Left ventricle myocardium superior (tissue), 1 donor: Measurements from ENCODE around the gene ERBB4. TPM values are rescaled to one million over a fixed set of nuclear protein-coding genes. Genes with fewer than 3 reads are reported as not detected.

Source experiments
- ATAC-seq: fragments of 200-7000 bp; cut with Tn5 transposase; one replicate; pipeline ENCODE4 v1.9.1; 2020; ENCODE audit warnings: mild to moderate bottlenecking, moderate library complexity
- DNase-seq: peaks from one replicate; pipeline ENCODE4 v3.0.0-alpha.2; 2020
- intact Hi-C: fragments of 100-400 bp; cut with micrococcal nuclease; formaldehyde crosslinking; loops from one replicate; pipeline ENCODE4 v1.11.0; 2022
- total RNA-seq: library from RNA; stranded (reverse); fragmentation: NEBNext Ultra II Directional; extraction: Animal tissue kit (Norgen Biotek cat#: 25700); gene quantifications from one replicate; pipeline ENCODE4 v1.2.1, GENCODE V29; 2021
- donor health status: DM: no; HTN: yes; CAD: no; lungs with severe emphysema.

ERBB4 gene
- total RNA-seq, 1 donor from 2014 or later: 17.9 TPM

DNA sequence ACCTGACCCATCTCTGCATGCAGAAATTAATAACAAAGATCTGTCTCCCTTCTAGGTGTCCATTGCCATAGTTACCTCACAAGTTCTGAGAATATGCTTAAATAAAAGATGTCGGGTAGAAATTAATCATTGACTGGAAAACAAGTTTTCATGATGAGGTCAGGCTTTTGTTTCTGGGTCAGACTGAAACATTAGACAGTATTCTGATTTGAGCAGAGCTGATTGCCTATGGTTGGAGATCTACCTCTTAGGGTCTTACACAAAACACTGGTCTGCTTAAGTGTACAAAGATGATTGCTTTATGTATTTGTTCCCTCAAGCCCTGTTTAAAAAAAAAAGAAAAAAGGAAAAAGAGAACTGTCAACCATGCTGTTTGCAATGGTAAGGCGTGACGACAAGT lies 1025.8 kb downstream of the ERBB4 start:
- intact Hi-C loops: no loop called here
- DNase-seq (no peak), ATAC-seq (no peak)

DNA sequence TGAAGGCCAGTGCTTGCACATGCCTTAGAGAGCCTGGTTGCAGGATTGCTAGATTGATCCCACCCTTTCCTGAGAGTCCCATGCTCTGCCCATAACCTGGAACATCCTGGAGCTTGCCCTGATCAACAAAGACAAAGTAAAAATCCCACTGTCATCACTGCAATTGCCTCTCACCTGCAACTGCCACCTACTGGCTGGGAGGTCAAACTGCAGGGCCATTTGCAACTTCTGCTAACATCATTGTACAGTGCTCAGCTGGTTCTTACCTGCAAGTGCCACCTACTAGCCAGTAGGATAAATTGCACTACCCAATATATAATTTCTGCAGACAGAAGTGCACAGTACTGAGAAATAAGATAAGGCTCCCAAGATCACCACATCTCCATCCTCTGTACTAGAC lies 1034.7 kb downstream of the ERBB4 start:
- no peak for DNase-seq
- ATAC-seq: no peak
- intact Hi-C loops: no loop called here

DNA sequence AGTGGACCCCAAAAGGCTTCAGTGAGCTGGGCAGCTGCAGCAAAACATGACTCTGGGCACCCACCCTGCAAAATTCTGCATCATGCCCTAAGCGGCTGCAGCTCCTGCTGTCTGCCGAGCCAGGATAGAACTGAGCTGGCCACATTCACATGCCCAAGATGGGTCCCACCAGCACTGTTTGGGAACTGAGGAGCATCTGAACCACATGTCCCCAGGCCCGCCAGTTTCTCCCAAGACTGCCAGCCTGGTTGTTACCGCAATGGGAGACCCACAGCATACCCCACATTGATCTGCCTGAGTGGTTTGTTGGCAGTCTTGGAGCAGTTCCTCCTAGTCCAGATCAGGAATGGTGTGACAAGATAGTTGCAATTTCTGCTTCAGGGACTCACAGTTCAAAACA lies 1035.4 kb downstream of the ERBB4 start:
- no peak for ATAC-seq
- intact Hi-C loops: no loop called here
- DNase-seq: no peak

GRCh38 chr2:211498551-211499205 lies 1039.9 kb downstream of the ERBB4 start:
- DNase-seq: no peak
- intact Hi-C loops: no loop called here
- ATAC-seq: no peak

GRCh38 chr2:211495339-211495738 lies 1043.3 kb downstream of the ERBB4 start:
- intact Hi-C loops: no loop called here
- ATAC-seq: no peak
- DNase-seq: no peak

DNA sequence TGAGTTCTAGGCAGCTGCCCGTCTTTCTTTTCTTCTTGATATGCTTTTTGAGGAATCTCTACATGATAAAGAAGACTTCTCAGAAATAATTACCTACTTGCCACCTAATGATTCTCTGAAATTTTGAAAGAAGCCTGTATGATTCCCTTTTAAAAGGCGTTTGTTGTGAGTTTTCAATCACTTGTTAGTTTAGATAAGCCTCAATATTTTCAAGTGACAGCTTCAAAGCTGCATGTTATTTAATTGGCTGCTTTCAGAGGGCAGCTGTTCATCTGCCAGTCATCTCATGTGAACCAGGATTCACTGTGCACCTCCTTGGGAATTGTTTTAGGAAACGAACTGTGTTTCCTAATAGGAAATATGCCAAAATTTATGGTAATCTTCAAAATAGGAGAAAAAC lies 1044.1 kb downstream of the ERBB4 start:
- intact Hi-C loops: no loop called here
- ATAC-seq (no peak), DNase-seq (no peak)

- no peak for ATAC-seq
- intact Hi-C loops: no loop called here
- DNase-seq: no peak
Measured at GRCh38 chr2:211494085-211494484, 1044.5 kb downstream of the ERBB4 start.

GRCh38 chr2:211487733-211488132 lies 1050.9 kb downstream of the ERBB4 start:
- no peak for DNase-seq
- ATAC-seq: no peak
- intact Hi-C loops: no loop called here

- intact Hi-C loops: no loop called here
- DNase-seq (no peak), ATAC-seq (no peak)
Measured at GRCh38 chr2:211479536-211480150, 1059.0 kb downstream of the ERBB4 start.

DNA sequence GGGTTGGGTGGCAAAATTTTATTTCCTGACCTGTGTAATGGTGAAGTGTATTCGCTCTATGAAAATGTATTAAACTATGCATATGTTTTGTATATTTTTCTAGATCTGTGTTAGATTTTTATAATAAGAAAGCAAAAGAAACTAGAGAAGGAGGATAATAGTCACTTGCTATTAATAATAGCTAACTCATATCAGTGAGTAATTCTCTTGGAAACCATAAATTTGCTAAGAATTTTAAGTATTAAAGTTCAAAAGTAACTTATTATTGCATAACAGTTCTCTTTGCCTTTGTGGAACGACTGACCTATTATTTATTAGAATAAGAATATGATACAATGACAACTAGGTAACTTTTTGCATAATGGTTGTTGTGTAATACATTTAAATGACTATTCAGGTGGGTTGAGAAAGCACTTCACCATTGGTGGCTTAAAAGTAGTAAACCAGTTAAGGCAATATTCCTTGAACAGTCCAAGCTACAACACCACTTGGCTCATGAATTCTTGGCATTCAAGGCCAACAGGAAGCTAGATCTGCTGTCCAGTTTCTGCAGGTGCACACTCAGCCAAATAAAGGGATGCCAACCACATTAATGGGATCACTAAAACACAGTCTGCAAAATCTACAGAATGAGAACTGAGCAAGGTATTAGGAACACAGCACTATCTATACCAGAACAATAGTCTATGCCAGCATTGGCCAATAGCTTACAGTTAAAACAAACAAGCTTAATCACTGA lies 1060.9 kb downstream of the ERBB4 start:
- ATAC-seq (no peak), DNase-seq (no peak)
- intact Hi-C loops: no loop called here

- intact Hi-C loops: no loop called here
- ATAC-seq (no peak), DNase-seq (no peak)
Measured at GRCh38 chr2:211473116-211473515, 1065.5 kb downstream of the ERBB4 start.

GRCh38 chr2:211469664-211470059 lies 1068.9 kb downstream of the ERBB4 start:
- no peak for ATAC-seq
- no peak for DNase-seq
- intact Hi-C loops: no loop called here

DNA sequence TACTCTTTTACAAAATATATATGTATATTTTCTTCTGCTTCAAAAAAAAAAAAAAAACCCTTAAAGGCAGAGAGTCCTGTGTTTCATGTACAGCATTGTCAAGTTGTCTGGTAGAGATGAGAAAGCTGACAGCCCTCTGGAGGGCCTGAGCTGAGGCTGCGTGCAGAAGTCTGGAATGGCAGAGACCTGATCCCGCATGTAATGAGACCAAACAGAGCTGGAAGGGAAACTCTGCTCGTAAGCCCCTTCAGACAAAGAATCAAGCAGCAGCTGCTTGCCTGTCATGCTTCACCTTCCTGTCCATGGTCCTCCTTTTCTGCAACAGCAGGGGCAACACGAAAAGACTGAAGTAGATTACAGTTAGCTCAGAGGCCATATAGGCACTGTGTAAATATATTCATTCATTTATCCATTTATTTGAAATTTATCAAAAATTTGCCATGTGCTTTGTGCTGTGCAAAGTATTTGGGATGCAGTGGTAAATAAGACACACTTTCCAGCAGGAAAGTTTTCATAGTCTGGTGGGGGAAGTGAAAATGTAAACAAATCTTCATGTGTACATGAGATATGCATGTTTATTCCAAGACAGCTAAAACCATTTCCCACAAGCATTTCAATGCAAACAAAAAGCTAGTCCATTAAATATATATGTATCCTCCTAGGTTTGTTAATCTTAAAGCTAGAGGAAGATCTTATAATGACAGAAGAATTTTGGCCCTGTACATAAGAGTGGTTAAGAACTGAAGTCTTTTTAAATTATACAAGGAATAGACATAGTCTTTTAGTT lies 1069.5 kb downstream of the ERBB4 start:
- intact Hi-C loops: no loop called here
- DNase-seq (no peak), ATAC-seq (no peak)

GRCh38 chr2:211468217-211468616 lies 1070.4 kb downstream of the ERBB4 start:
- intact Hi-C loops: no loop called here
- DNase-seq (no peak), ATAC-seq (no peak)

DNA sequence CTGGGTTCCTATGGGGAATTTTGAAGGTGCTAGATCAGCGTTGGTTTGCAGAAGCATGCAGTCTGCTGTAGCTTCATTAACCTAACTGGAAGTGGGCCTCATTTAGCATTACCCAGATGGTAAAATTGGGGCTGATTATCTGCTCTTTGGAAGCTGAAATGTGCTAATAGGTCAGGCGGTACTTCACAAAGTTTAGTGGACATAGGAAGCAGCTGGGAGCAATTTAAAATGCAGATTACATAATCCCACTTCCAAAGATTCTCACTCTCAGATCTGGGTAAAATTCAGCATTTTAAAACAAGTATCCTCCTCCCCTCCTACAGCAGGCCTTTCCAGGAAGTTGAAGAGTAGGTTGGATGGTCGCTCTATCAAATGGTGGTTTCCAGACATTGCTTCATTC lies 1075.2 kb downstream of the ERBB4 start:
- ATAC-seq: no peak
- DNase-seq: no peak
- intact Hi-C loops: no loop called here

GRCh38 chr2:211458974-211459373 lies 1079.6 kb downstream of the ERBB4 start:
- intact Hi-C loops: no loop called here
- ATAC-seq (no peak), DNase-seq (no peak)

DNA sequence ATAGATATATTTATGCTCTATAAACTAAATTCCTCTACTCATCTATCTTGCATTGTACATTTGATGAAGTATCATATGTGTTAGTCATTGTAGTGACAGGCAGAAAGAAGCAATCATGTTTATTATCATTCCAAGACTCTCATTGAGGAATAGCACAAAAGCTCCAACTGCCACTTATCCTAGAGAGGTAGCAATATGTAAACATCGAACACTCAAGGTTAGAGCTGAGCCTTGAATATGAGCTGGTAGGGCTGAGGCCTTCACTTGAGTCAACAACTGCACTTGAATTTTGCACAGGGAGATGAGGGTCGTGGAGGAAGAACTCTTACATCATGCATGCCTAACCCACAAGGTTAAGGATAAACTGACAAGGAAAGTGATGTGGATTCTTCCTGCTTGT lies 1081.3 kb downstream of the ERBB4 start:
- intact Hi-C loops: no loop called here
- ATAC-seq: no peak

DNA sequence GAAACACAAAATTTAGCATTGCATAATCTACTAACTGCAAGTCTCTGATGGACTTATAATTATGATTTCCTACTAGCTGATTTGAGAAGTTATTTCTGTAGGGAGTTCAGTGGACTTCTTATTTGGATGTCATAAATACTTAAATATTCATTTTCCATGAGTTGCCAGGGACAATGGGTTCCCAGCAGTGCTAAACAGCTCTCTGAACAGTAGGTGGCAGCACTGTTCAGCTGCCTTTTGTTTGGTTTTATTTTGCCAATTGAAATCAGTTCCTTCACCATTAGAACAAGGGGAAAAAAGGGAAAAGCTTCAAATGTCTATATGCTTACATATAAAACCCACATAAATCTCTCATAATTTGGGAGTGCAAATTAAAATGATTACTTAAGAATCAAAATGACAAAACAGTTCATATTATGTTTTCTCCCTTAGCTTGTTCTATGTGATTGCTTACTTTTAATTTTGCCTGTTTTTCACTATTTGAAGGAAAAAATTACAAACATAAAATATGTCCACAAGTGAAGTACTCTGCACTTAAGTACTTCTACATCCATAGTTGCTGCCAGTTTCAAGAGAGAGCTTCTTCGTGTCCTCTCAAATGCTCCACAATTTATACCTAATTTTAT lies 1083.3 kb downstream of the ERBB4 start:
- ATAC-seq (peak; percentile 48), DNase-seq (peak; percentile 23)
- intact Hi-C loops: no loop called here

More for the DNA sequence above, 1081.3 kb downstream of the ERBB4 start:
- no peak for DNase-seq

DNA sequence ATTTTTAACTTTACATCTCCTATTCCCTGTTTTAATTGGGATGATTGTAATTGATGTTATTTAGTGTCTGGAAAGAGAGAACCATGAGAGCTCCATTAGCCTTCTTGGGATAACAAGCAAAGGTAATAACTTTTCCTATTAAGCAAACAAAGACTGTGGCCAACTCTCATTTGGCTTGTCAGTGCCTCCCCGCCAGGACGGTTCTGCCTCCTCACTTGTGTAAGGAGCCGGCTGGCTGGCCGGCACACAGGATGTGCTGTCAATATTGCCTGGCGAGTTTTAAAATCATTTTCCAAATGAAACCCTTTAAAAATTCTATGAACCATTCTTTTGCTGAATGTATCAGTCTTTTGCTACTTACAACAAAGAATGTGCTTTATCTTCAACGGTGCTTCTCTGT lies 1083.9 kb downstream of the ERBB4 start:
- no peak for ATAC-seq
- DNase-seq: peak; percentile 19
- intact Hi-C loops: no loop called here
